Activated CD8-positive, alpha-beta memory T cell treated with anti-CD3 and anti-CD28 coated beads, Interleukin-2, amount 10 ng/mL, durations not matched to agents 7 days and 5 days (primary cell): ENCODE results near the gene ASTE1. TPM values are rescaled to one million over a fixed set of nuclear protein-coding genes. Genes with fewer than 3 reads are reported as not detected.
A peak's percentile ranks its signal among the peaks of the same experiment; 100 is the strongest.

ENCODE experiments used
- ATAC-seq: fragments of 150-1000 bp; cut with Tn5 transposase; one replicate; pipeline ENCODE4 v1.10.0; 2021; ENCODE audit warnings: moderate library complexity
- CTCF ChIA-PET: fragments of 350-600 bp; sonication (Branson Sonifier 250); formaldehyde crosslinking; loops from one replicate; lab custom pipeline; 2021; ENCODE audit warnings: antibody characterized with exemption; lab: Charles Lee
- DNase-seq: peaks from one replicate; pipeline ENCODE4 v3.0.0-alpha.2; 2020
- H3K27ac Mint-ChIP-seq: one replicate; pipeline ENCODE4 v1.8.0; 2021; ENCODE audit warnings: mild to moderate bottlenecking, mixed read lengths
- H3K27me3 Mint-ChIP-seq: one replicate; pipeline ENCODE4 v1.8.0; 2021; ENCODE audit warnings: mixed read lengths
- H3K36me3 Mint-ChIP-seq: one replicate; pipeline ENCODE4 v1.8.0; 2021; ENCODE audit warnings: mild to moderate bottlenecking, mixed read lengths
- H3K4me1 Mint-ChIP-seq: one replicate; pipeline ENCODE4 v1.8.0; 2021; ENCODE audit warnings: mixed read lengths
- H3K4me3 Mint-ChIP-seq: one replicate; pipeline ENCODE4 v1.8.0; 2021; ENCODE audit warnings: mild to moderate bottlenecking, moderate library complexity, mixed read lengths
- H3K9me3 Mint-ChIP-seq: one replicate; pipeline ENCODE4 v1.8.0; 2022; ENCODE audit warnings: low read depth, mixed read lengths
- total RNA-seq, 2 experiments: library from RNA; stranded (reverse); gene quantifications; one replicate each; pipeline ENCODE4 v1.2.3, GENCODE V29; 2021

The ASTE1 gene
- total RNA-seq, 2 experiments from 2014 or later, result 10.9 to 14.2 TPM

GRCh38 chr3:131036986-131037385, 10.4 kb upstream of the ASTE1 start:
- DNase-seq (no peak), ATAC-seq (no peak)
- H3K36me3 Mint-ChIP-seq, result peaks cover 3% of the 10 kb centered on the region
- no peaks in the 10 kb centered on the region for H3K27me3 Mint-ChIP-seq
- no peak overlapping the region for H3K27ac Mint-ChIP-seq
- peaks cover 18% of the 10 kb centered on the region for H3K4me1 Mint-ChIP-seq
- no peaks in the 10 kb centered on the region for H3K9me3 Mint-ChIP-seq
- CTCF ChIA-PET, result interaction anchor here (0.7 to 1.4 kb wide), 4 partner anchors 9 to 992 kb away, joined by 3 read pairs; partner anchors contain the start of gene NUDT16
- H3K4me3 Mint-ChIP-seq, result no peak overlapping the region

- no peak overlapping the region for H3K4me3 Mint-ChIP-seq
- H3K27ac Mint-ChIP-seq, result no peak overlapping the region
- H3K9me3 Mint-ChIP-seq, result no peaks in the 10 kb centered on the region
- H3K4me1 Mint-ChIP-seq, result peaks cover 11% of the 10 kb centered on the region
- peaks cover 1% of the 10 kb centered on the region for H3K36me3 Mint-ChIP-seq
- no peak for DNase-seq
- no peaks in the 10 kb centered on the region for H3K27me3 Mint-ChIP-seq
- no peak for ATAC-seq
- CTCF ChIA-PET, result interaction anchor here (0.7 to 1.4 kb wide), 2 partner anchors 16 to 345 kb away, joined by 3 read pairs; partner anchors contain the start of gene NUDT16
Measured at GRCh38 chr3:131036200-131036816, 9.7 kb upstream of the ASTE1 start.

GRCh38 chr3:131033480-131034080, 7.0 kb upstream of the ASTE1 start:
- ATAC-seq (peak; percentile 70), DNase-seq (no peak)
- Mint-ChIP-seq H3K9me3 (no peaks in the 10 kb centered on the region), H3K4me3 (no peak overlapping the region), H3K27ac (no peak overlapping the region), H3K4me1 (peaks cover 3% of the 10 kb centered on the region), H3K27me3 (no peaks in the 10 kb centered on the region), H3K36me3 (no peaks in the 10 kb centered on the region)
- CTCF ChIA-PET, result interaction anchor here (0.6 to 2.2 kb wide), 10 partner anchors 9 to 468 kb away, joined by 3 to 11 read pairs (median 3); partner anchors contain the start of gene NUDT16

GRCh38 chr3:131031660-131032059, 5.0 kb upstream of the ASTE1 start:
- Mint-ChIP-seq H3K27ac (no peak overlapping the region), H3K27me3 (no peaks in the 10 kb centered on the region)
- no peak for DNase-seq

GRCh38 chr3:131028844-131029243, 2.2 kb upstream of the ASTE1 start:
- H3K9me3 Mint-ChIP-seq, result no peaks in the 10 kb centered on the region
- H3K27ac Mint-ChIP-seq, result no peak overlapping the region
- H3K36me3 Mint-ChIP-seq, result peaks cover 17% of the 10 kb centered on the region
- ATAC-seq (no peak), DNase-seq (no peak)
- H3K27me3 Mint-ChIP-seq, result no peaks in the 10 kb centered on the region
- H3K4me3 Mint-ChIP-seq, result no peak overlapping the region
- H3K4me1 Mint-ChIP-seq, result peaks cover 28% of the 10 kb centered on the region
- CTCF ChIA-PET, result no interaction called here

More at GRCh38 chr3:131031660-131032059, 5.0 kb upstream of the ASTE1 start:
- ATAC-seq, result no peak
- Mint-ChIP-seq H3K36me3 (no peaks in the 10 kb centered on the region), H3K4me1 (peaks cover 7% of the 10 kb centered on the region), H3K4me3 (no peak overlapping the region), H3K9me3 (no peaks in the 10 kb centered on the region)
- CTCF ChIA-PET, result interaction anchor here (0.6 to 1.1 kb wide), 2 partner anchors 9 to 521 kb away, joined by 3 to 4 read pairs; no protein-coding TSS in a partner anchor

- CTCF ChIA-PET, result interaction anchor here (1.6 to 1.8 kb wide), 2 partner anchors 9 to 132 kb away, joined by 5 read pairs; partner anchors contain the start of gene ATP2C1
- ATAC-seq, result no peak
- no peak for DNase-seq
- H3K27me3 Mint-ChIP-seq, result no peaks in the 10 kb centered on the region
- H3K36me3 Mint-ChIP-seq, result peaks cover 30% of the 10 kb centered on the region
- H3K4me3 Mint-ChIP-seq, result peak overlapping the region; percentile 90
- H3K27ac Mint-ChIP-seq, result peak overlapping the region; percentile 96
- peaks cover 42% of the 10 kb centered on the region for H3K4me1 Mint-ChIP-seq
- no peaks in the 10 kb centered on the region for H3K9me3 Mint-ChIP-seq
Measured at GRCh38 chr3:131025539-131025938, 1.1 kb downstream of the ASTE1 start.

- peaks cover 42% of the 10 kb centered on the region for H3K36me3 Mint-ChIP-seq
- peaks cover 32% of the 10 kb centered on the region for H3K4me1 Mint-ChIP-seq
- no peak for DNase-seq
- ATAC-seq, result no peak
- no peak overlapping the region for H3K4me3 Mint-ChIP-seq
- no peaks in the 10 kb centered on the region for H3K27me3 Mint-ChIP-seq
- CTCF ChIA-PET, result interaction anchor here (1.2 kb wide), 1 partner anchor 17 kb away, joined by 3 read pairs; no protein-coding TSS in a partner anchor
- no peaks in the 10 kb centered on the region for H3K9me3 Mint-ChIP-seq
- H3K27ac Mint-ChIP-seq, result no peak overlapping the region
Measured at GRCh38 chr3:131020122-131020693, 6.4 kb downstream of the ASTE1 start.

GRCh38 chr3:131018970-131019369, 7.7 kb downstream of the ASTE1 start:
- no peaks in the 10 kb centered on the region for H3K9me3 Mint-ChIP-seq
- CTCF ChIA-PET, result interaction anchor here (1.2 kb wide), 1 partner anchor 9 kb away, joined by 3 read pairs; no protein-coding TSS in a partner anchor
- H3K36me3 Mint-ChIP-seq, result peaks cover 36% of the 10 kb centered on the region

GRCh38 chr3:131009698-131010097, 16.9 kb downstream of the ASTE1 start:
- ATAC-seq (no peak), DNase-seq (no peak)
- H3K4me3 Mint-ChIP-seq, result no peak overlapping the region
- CTCF ChIA-PET, result interaction anchor here (0.8 to 0.9 kb wide), 2 partner anchors 9 to 12 kb away, joined by 3 read pairs; no protein-coding TSS in a partner anchor
- H3K9me3 Mint-ChIP-seq, result no peaks in the 10 kb centered on the region
- H3K36me3 Mint-ChIP-seq, result peaks cover 41% of the 10 kb centered on the region
- no peaks in the 10 kb centered on the region for H3K27me3 Mint-ChIP-seq
- peaks cover 10% of the 10 kb centered on the region for H3K4me1 Mint-ChIP-seq
- H3K27ac Mint-ChIP-seq, result no peak overlapping the region

More at GRCh38 chr3:131018970-131019369, 7.7 kb downstream of the ASTE1 start:
- Mint-ChIP-seq H3K27ac (no peak overlapping the region), H3K27me3 (no peaks in the 10 kb centered on the region), H3K4me3 (no peak overlapping the region), H3K4me1 (peaks cover 21% of the 10 kb centered on the region)
- ATAC-seq, result no peak
- DNase-seq, result no peak

GRCh38 chr3:131008326-131008725, 18.3 kb downstream of the ASTE1 start:
- Mint-ChIP-seq H3K36me3 (peaks cover 44% of the 10 kb centered on the region), H3K4me3 (no peak overlapping the region)
- DNase-seq, result no peak

GRCh38 chr3:131007782-131008181, 18.8 kb downstream of the ASTE1 start:
- Mint-ChIP-seq H3K27me3 (no peaks in the 10 kb centered on the region), H3K4me3 (no peak overlapping the region), H3K9me3 (no peaks in the 10 kb centered on the region), H3K4me1 (peaks cover 22% of the 10 kb centered on the region), H3K36me3 (peaks cover 39% of the 10 kb centered on the region), H3K27ac (no peak overlapping the region)
- no peak for DNase-seq
- CTCF ChIA-PET, result no interaction called here
- no peak for ATAC-seq

More at GRCh38 chr3:131008326-131008725, 18.3 kb downstream of the ASTE1 start:
- CTCF ChIA-PET, result no interaction called here
- no peak overlapping the region for H3K27ac Mint-ChIP-seq
- H3K27me3 Mint-ChIP-seq, result no peaks in the 10 kb centered on the region
- peaks cover 21% of the 10 kb centered on the region for H3K4me1 Mint-ChIP-seq
- no peaks in the 10 kb centered on the region for H3K9me3 Mint-ChIP-seq
- no peak for ATAC-seq

GRCh38 chr3:131007256-131007655, 19.4 kb downstream of the ASTE1 start:
- CTCF ChIA-PET, result no interaction called here
- H3K36me3 Mint-ChIP-seq, result peaks cover 40% of the 10 kb centered on the region
- H3K9me3 Mint-ChIP-seq, result no peaks in the 10 kb centered on the region
- no peak overlapping the region for H3K4me3 Mint-ChIP-seq
- ATAC-seq (no peak), DNase-seq (no peak)
- H3K27me3 Mint-ChIP-seq, result no peaks in the 10 kb centered on the region
- H3K27ac Mint-ChIP-seq, result no peak overlapping the region
- peaks cover 22% of the 10 kb centered on the region for H3K4me1 Mint-ChIP-seq

GRCh38 chr3:131004603-131005002, 22.0 kb downstream of the ASTE1 start:
- CTCF ChIA-PET, result no interaction called here
- Mint-ChIP-seq H3K27ac (no peak overlapping the region), H3K9me3 (no peaks in the 10 kb centered on the region), H3K36me3 (peaks cover 39% of the 10 kb centered on the region), H3K27me3 (no peaks in the 10 kb centered on the region), H3K4me3 (no peak overlapping the region), H3K4me1 (peaks cover 22% of the 10 kb centered on the region)
- DNase-seq, result no peak
- ATAC-seq, result no peak
